ENCODE measurements around the gene ALK.

Gene ALK

GRCh38 chr2:29443627-29444026, 477.8 kb downstream of the ALK start:
- DNase-seq (ENCODE audit: low spot score) = no peak
- no peak for TF ChIP-seq CTCF (IDR thresholded peaks at IDR 0.05; ENCODE audit: extremely low read depth, missing control alignments)

DNA sequence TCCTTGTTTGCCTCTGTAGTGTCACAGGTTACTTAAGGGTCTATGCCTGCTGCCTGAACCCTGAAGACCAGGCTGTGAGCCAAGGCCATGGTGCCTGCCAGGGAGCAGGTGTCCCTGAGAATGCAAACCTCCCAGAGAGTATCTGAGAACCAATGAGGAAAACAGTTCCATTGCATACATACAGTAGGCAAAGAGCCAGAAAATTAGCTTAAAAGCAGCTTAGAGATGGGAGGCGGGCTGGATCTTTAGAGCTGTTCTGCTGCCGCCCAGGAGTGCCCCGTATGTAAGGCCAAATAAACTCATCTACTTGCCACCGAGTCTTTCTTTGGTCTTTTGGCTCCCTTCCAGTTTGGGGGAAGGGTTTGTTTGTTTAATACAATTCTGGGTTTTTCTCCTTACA, 478.2 kb downstream of the ALK start:
- no peak for DNase-seq (ENCODE audit: low spot score)
- no peak for TF ChIP-seq CTCF (IDR thresholded peaks at IDR 0.05; ENCODE audit: extremely low read depth, missing control alignments)

DNA sequence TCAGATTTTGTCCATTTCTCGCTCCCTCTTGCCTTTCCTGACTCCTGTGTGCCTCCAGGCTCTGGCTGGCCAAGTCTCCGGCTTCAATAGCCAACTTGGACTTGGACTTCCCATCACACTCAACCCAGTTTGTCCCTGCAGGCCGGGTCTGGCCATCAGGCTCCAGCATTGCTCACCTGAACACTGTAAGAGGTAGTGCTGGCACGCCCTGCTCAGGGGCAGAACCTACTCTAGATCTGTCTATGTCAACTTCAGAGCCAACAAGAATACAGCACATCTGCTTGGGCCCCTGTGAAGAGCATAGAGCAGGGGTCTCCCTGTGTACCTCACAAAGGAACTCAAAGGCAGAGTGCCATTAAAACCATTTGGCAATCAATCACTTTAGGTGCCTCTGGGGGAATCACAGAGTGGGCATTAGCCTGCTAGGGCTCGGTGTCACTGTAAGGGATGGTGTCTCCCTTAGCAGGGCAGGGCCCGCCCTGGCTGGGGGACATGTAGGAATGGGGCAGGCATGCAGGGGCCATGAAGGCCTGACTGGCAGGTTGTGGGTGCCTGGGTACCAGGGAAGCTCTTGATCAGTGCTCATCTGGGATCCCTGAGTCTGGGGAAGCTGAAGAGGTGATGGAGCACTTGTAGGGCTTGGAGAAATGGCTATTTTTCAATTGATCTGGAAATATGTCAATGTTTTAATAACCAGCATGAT, 480.3 kb downstream of the ALK start:
- no peak for DNase-seq (ENCODE audit: low spot score)
- no peak for TF ChIP-seq CTCF (IDR thresholded peaks at IDR 0.05; ENCODE audit: extremely low read depth, missing control alignments)

GRCh38 chr2:29433920-29434319, 487.5 kb downstream of the ALK start:
- no peak for DNase-seq (ENCODE audit: low spot score)
- TF ChIP-seq CTCF (IDR thresholded peaks at IDR 0.05; ENCODE audit: extremely low read depth, missing control alignments) = no peak

- DNase-seq (ENCODE audit: low spot score) = no peak
- TF ChIP-seq CTCF (IDR thresholded peaks at IDR 0.05; ENCODE audit: extremely low read depth, missing control alignments) = no peak
These were observed 488.3 kb downstream of the ALK start for GRCh38 chr2:29433128-29433527.

DNA sequence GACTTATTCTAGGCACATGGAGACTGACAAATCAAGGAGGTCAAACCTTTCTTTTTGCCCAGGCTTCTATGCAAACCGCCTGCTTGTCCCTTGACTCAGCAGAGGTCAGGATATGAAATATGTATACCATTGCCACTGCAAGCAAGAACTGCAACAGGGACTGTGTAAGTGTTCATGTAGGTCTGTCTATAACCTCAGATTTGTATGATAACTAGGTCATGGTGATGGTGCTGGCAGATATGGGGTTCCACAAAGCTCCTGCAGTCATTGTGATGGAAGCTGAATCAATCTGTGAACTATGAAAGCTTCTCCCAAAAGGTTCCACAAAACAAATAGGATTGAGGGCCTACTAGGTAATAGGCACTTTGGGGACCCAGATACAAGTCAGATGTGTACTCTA, 489.9 kb downstream of the ALK start:
- TF ChIP-seq CTCF (IDR thresholded peaks at IDR 0.05; ENCODE audit: extremely low read depth, missing control alignments) = no peak

GRCh38 chr2:29430382-29431112, 490.8 kb downstream of the ALK start:
- no peak for TF ChIP-seq CTCF (IDR thresholded peaks at IDR 0.05; ENCODE audit: extremely low read depth, missing control alignments)

More for the DNA sequence above, 489.9 kb downstream of the ALK start:
- no peak for DNase-seq (ENCODE audit: low spot score)

More at GRCh38 chr2:29430382-29431112, 490.8 kb downstream of the ALK start:
- no peak for DNase-seq (ENCODE audit: low spot score)

All from GM20000 (cell line).